Measurements from ENCODE around the gene NEB. TPM values are rescaled to one million over a fixed set of nuclear protein-coding genes. Genes with fewer than 3 reads are reported as not detected.
"Not testable (repeated sequence)": the region's sequence is repeated elsewhere in the genome, so short reads cannot be mapped to it uniquely, and the experiment has no call there.

Gene NEB
- total RNA-seq, 1 donor from 2014 or later, result 1.2 TPM

- no peak for DNase-seq
Observed at GRCh38 chr2:151650456-151650855, 83.8 kb downstream of the NEB start.

GRCh38 chr2:151649966-151650365 lies 84.3 kb downstream of the NEB start:
- no peak for DNase-seq

- DNase-seq, result no peak
Observed at GRCh38 chr2:151649400-151649799, 84.9 kb downstream of the NEB start.

GRCh38 chr2:151646512-151646911 lies 87.8 kb downstream of the NEB start:
- DNase-seq, result not testable (repeated sequence)

GRCh38 chr2:151644580-151644979 lies 89.7 kb downstream of the NEB start:
- no peak for DNase-seq

GRCh38 chr2:151641895-151642294 lies 92.4 kb downstream of the NEB start:
- not testable (repeated sequence) for DNase-seq

GRCh38 chr2:151640087-151640486 lies 94.2 kb downstream of the NEB start:
- no peak for DNase-seq

- DNase-seq, result no peak
Observed at GRCh38 chr2:151638990-151639389, 95.3 kb downstream of the NEB start.

GRCh38 chr2:151638191-151638933 lies 95.9 kb downstream of the NEB start:
- peak; percentile 39 for DNase-seq

GRCh38 chr2:151637271-151637781 lies 97.0 kb downstream of the NEB start:
- peak; percentile 58 for DNase-seq

GRCh38 chr2:151634736-151635467 lies 99.4 kb downstream of the NEB start:
- no peak for DNase-seq

GRCh38 chr2:151632993-151633565 lies 101.2 kb downstream of the NEB start:
- peak; percentile 60 for DNase-seq

GRCh38 chr2:151630372-151630771 lies 103.9 kb downstream of the NEB start:
- no peak for DNase-seq

GRCh38 chr2:151627353-151627752 lies 106.9 kb downstream of the NEB start:
- DNase-seq, result no peak

GRCh38 chr2:151624271-151624670 lies 110.0 kb downstream of the NEB start:
- DNase-seq, result no peak

GRCh38 chr2:151623631-151624030 lies 110.6 kb downstream of the NEB start:
- no peak for DNase-seq

GRCh38 chr2:151620761-151621160 lies 113.5 kb downstream of the NEB start:
- no peak for DNase-seq

GRCh38 chr2:151619337-151619989 lies 114.8 kb downstream of the NEB start:
- DNase-seq, result peak; percentile 99

- DNase-seq, result peak; percentile 15
Observed at GRCh38 chr2:151616760-151617339, 117.4 kb downstream of the NEB start.

- peak; percentile 72 for DNase-seq
Observed at GRCh38 chr2:151614606-151615306, 119.5 kb downstream of the NEB start.

GRCh38 chr2:151614159-151614558 lies 120.1 kb downstream of the NEB start:
- DNase-seq, result no peak

- DNase-seq, result no peak
Observed at GRCh38 chr2:151611351-151611750, 122.9 kb downstream of the NEB start.

Measured in dermis blood vessel endothelial cell (primary cell).